DOHH2 (cell line): ENCODE data around the gene C14orf132.

Source experiments
- H3F3A ChIP-seq: fragments of 200-600 bp; sonication (generic), shearing (Covaris generic); 2 replicates; pipeline ENCODE4 v1.6.0; 2016; ENCODE audit warnings: antibody characterized with exemption, mild to moderate bottlenecking; ENCODE audit not compliant: control insufficient read depth, insufficient read depth
- H3K27ac ChIP-seq: fragments of 200-600 bp; sonication (generic); 2 replicates; pipeline ENCODE4 v1.5.1; 2014; ENCODE audit warnings: low read depth, mild to moderate bottlenecking, low read length, moderate library complexity
- H3K27me3 ChIP-seq: fragments of 200-600 bp; sonication (generic); 2 replicates; pipeline ENCODE4 v1.6.1; 2014; ENCODE audit warnings: mild to moderate bottlenecking, low read length, mixed read lengths; ENCODE audit not compliant: control insufficient read depth
- H3K36me3 ChIP-seq: fragments of 200-600 bp; sonication (generic); 2 replicates; pipeline ENCODE4 v1.6.1; 2014; ENCODE audit warnings: mild to moderate bottlenecking, low read length, moderate library complexity, mixed read lengths; ENCODE audit not compliant: control insufficient read depth
- H3K4me1 ChIP-seq: fragments of 200-600 bp; sonication (generic); 2 replicates; pipeline ENCODE4 v1.6.1; 2014; ENCODE audit warnings: mild to moderate bottlenecking, low read length, mixed read lengths; ENCODE audit not compliant: control insufficient read depth
- H3K4me2 ChIP-seq: fragments of 200-600 bp; sonication (generic); 2 replicates; pipeline ENCODE4 v1.6.0; 2014; ENCODE audit warnings: mild to moderate bottlenecking, low read length, moderate library complexity
- H3K4me3 ChIP-seq: fragments of 200-600 bp; sonication (generic); 2 replicates; pipeline ENCODE4 v1.5.1; 2014; ENCODE audit warnings: mild to moderate bottlenecking, low read length, mixed read lengths
- H3K79me2 ChIP-seq: fragments of 200-600 bp; sonication (generic); 2 replicates; pipeline ENCODE4 v1.6.1; 2014; ENCODE audit warnings: mild to moderate bottlenecking, low read length, mixed read lengths; ENCODE audit not compliant: control insufficient read depth
- H3K9me2 ChIP-seq: fragments of 200-600 bp; sonication (generic); replicated peaks from 2 replicates; pipeline ENCODE4 v1.6.1; 2014; ENCODE audit warnings: mild to moderate bottlenecking, low read length, mixed read lengths; ENCODE audit not compliant: control insufficient read depth
- H3K9me3 ChIP-seq: fragments of 200-600 bp; sonication (generic); 2 replicates; pipeline ENCODE4 v1.6.1; 2014; ENCODE audit warnings: antibody characterized with exemption, low read length, mixed read lengths; ENCODE audit not compliant: control insufficient read depth, insufficient read depth
- H4K20me1 ChIP-seq: fragments of 200-600 bp; sonication (generic); 2 replicates; pipeline ENCODE4 v1.6.0; 2014; ENCODE audit warnings: low read depth, mild to moderate bottlenecking, antibody characterized with exemption, low read length, moderate library complexity; ENCODE audit not compliant: control insufficient read depth, insufficient read depth
- CTCF ChIP-seq: fragments of 200-600 bp; sonication (generic); IDR thresholded peaks from one replicate; pipeline ENCODE4 v1.5.1; 2014; ENCODE audit warnings: antibody characterized with exemption, mild to moderate bottlenecking, low read depth, low read length; ENCODE audit not compliant: poor library complexity, severe bottlenecking
- EZH2phosphoT487 ChIP-seq: fragments of 200-600 bp; sonication (generic); IDR thresholded peaks from 2 replicates; pipeline ENCODE4 v1.6.1; 2017; ENCODE audit warnings: borderline replicate concordance, mild to moderate bottlenecking, antibody characterized with exemption, low read length, moderate library complexity, mixed read lengths

The C14orf132 gene

GRCh38 chr14:96050482-96050881, 11.3 kb downstream of the C14orf132 start:
- Histone ChIP-seq H3K36me3 (no peaks in the 10 kb centered on the region), H3K4me3 (no peak overlapping the region), H3K27me3 (peaks cover 4% of the 10 kb centered on the region; the same call in 1 of the 2 replicates), H3K9me2 (no peaks in the 10 kb centered on the region), H3K4me2 (no peak overlapping the region), H3K4me1 (no peaks in the 10 kb centered on the region), H3K27ac (no peak overlapping the region), H3F3A (no peaks in the 10 kb centered on the region), H4K20me1 (no peaks in the 10 kb centered on the region), H3K9me3 (no peaks in the 10 kb centered on the region), H3K79me2 (no peaks in the 10 kb centered on the region)
- TF ChIP-seq EZH2phosphoT487 (no peak), CTCF (no peak)

GRCh38 chr14:96051231-96051630, 12.1 kb downstream of the C14orf132 start:
- no peak overlapping the region for H3K4me2 ChIP-seq
- TF ChIP-seq CTCF = no peak
- TF ChIP-seq EZH2phosphoT487 = no peak
- no peaks in the 10 kb centered on the region for H3K9me3 ChIP-seq
- no peak overlapping the region for H3K4me3 ChIP-seq
- peaks cover 4% of the 10 kb centered on the region; the same call in 1 of the 2 replicates for H3K27me3 ChIP-seq
- no peaks in the 10 kb centered on the region for H3K36me3 ChIP-seq
- H3K27ac ChIP-seq = no peak overlapping the region
- no peaks in the 10 kb centered on the region for H4K20me1 ChIP-seq
- H3K9me2 ChIP-seq = no peaks in the 10 kb centered on the region
- no peaks in the 10 kb centered on the region for H3K4me1 ChIP-seq
- no peaks in the 10 kb centered on the region for H3F3A ChIP-seq
- H3K79me2 ChIP-seq = no peaks in the 10 kb centered on the region

DNA sequence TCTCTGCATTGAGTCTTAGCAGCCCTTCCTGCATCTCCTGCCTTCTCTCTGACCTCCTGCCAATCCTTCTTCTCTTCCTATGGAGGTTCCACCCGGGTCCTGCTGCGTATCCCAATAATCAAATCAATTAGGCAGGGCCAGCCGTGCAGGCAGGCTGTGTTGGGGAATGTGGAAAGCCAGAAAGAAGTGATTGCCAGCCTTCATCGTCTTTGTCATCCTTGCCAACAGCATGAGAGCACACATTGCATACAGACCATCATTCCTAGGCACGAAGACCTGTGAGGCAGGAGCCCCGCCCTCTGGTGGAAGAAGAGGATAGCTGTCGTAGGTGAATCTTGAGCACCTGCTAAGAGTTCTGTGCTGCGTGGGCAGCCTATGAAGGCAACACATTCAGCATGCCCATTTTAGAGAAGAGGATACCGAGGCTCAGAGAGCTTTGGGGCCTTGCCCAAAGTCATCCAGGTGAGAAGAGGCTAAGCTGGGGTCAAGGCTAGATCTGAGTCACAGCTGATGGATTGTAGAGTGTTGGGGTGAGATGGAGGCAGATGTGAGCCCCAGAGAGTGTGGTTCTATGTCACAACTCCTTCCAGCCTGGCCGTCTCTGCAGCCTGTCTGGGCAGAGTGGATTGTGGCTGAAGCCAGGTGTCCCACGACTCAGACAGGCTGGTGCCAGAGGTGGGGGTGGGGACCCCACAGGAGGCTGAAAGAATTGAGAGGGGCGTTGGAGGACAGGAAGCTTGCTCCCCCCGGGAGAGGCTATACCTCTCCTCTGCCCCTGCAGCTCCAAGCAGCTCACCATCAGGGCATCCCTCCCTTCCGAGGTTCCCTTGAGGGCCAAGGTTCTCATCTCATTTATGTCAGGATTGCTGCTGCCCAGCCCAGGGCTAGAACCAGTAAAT, 12.7 kb downstream of the C14orf132 start:
- H3K4me1 ChIP-seq = no peaks in the 10 kb centered on the region
- H3K9me2 ChIP-seq = no peaks in the 10 kb centered on the region
- no peaks in the 10 kb centered on the region for H4K20me1 ChIP-seq
- no peak overlapping the region for H3K4me3 ChIP-seq
- H3K79me2 ChIP-seq = no peaks in the 10 kb centered on the region
- no peaks in the 10 kb centered on the region for H3F3A ChIP-seq
- TF ChIP-seq EZH2phosphoT487 (no peak), CTCF (peak; percentile 67)
- H3K9me3 ChIP-seq = no peaks in the 10 kb centered on the region
- H3K36me3 ChIP-seq = no peaks in the 10 kb centered on the region
- H3K4me2 ChIP-seq = no peak overlapping the region
- H3K27ac ChIP-seq = no peak overlapping the region
- peaks cover 4% of the 10 kb centered on the region; the same call in 1 of the 2 replicates for H3K27me3 ChIP-seq
